KOPT-K1 (cell line): ENCODE measurements around the gene GLB1L2.

Experiments used
- H3K27ac ChIP-seq: fragments of 200-600 bp; sonication (generic); 2 replicates; pipeline ENCODE4 v1.5.1; 2016; ENCODE audit warnings: antibody characterized with exemption, mild to moderate bottlenecking, low read depth, low read length; ENCODE audit not compliant: poor library complexity, severe bottlenecking
- H3K36me3 ChIP-seq: fragments of 200-600 bp; sonication (generic); 2 replicates; pipeline ENCODE4 v1.5.1; 2017; ENCODE audit warnings: antibody characterized with exemption, mild to moderate bottlenecking, low read length, moderate library complexity; ENCODE audit not compliant: insufficient read depth
- H3K9me3 ChIP-seq: fragments of 200-600 bp; sonication (generic); 2 replicates; pipeline ENCODE4 v1.5.1; 2017; ENCODE audit warnings: antibody characterized with exemption, low read length, mild to moderate bottlenecking; ENCODE audit not compliant: insufficient read depth, poor library complexity, severe bottlenecking

GLB1L2 gene

DNA sequence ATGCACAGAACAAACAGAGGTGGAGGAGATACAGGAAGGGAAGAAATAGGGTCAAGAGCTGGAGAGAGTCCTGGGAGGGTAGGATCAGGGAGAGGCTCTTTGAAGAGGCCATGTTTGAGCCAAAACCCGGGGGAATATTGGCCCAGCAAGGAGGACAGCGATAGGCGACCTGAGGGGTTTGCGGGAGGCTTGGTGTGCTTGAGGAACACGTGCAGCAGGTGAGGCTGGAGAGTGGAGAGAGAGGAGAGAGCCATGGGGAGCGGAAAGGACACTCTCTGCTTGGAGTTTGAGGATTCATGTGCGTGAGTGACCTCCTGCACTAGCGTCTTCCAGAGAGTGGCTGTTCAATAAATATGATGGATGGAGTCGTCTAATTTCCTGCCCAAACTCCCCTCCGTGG lies 84.9 kb downstream of the GLB1L2 start:
- H3K27ac ChIP-seq, result no peak overlapping the region
- H3K9me3 ChIP-seq, result no peaks in the 10 kb centered on the region

DNA sequence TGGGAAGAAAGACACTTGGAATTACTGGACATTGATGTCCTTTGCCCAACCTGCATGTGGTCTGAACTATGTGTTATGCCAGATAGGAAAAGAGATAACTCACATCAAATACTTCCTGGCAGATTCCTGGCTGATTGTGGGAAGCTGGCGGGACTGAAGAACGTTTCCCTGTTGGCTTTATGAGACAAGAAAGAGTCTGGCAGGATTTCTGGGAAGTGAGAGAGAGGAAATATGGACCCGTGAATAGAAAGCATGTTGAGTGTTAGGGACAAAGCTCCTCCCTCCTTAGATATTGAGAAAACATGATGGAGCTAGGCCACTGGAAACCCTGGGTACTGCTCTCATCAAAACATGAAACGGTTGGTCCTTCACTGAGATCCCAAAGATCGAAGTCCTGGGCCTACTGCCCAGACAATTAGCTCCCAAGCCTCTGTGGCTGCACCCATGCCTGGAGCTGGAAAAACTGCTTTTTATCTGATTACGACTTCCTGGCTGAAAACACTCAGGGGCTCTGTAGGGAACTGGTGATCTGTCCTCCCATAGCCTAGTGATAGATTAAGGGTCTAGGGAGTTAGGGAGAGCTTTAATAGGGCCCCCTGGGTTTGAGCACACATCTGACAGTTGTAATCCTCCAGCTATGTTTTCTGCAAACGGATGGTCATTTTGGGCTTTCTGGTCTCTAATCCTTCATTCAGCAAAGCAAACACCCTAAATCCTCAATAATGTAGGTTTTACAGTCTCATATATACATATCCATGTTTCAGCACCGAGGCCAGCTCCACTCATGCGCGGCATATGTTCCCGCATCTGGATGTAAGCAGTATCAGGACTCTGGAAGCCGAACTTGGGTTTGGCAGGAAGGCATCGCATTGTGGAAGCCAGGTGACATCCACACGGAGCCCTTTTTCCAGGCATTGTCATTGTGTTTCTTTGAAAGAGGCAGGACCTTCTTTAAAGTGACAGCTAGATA lies 86.4 kb downstream of the GLB1L2 start:
- Histone ChIP-seq H3K9me3 (no peaks in the 10 kb centered on the region), H3K36me3 (no peaks in the 10 kb centered on the region), H3K27ac (no peak overlapping the region)

More for the DNA sequence above, 84.9 kb downstream of the GLB1L2 start:
- no peaks in the 10 kb centered on the region for H3K36me3 ChIP-seq

DNA sequence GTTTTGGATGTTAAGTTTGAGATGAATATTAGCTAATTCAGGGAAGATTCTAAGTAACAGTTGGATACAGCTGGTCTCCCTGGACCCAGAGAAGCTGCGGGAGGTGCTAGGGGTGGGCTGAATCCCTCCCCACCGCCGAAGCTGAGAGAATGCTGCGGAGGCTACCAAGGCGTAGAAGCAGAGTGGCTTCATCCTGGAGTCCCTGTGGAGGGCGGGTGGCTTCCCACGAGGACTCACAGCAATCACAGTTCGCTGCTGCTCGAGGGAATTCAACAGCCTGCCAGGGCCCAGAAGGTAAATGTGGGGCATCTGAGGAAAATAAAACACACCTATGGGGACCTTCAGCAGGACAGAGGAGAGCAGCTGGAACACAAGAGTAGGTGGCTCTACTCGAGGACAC lies 91.3 kb downstream of the GLB1L2 start:
- Histone ChIP-seq H3K36me3 (no peaks in the 10 kb centered on the region), H3K27ac (no peak overlapping the region), H3K9me3 (no peaks in the 10 kb centered on the region)

DNA sequence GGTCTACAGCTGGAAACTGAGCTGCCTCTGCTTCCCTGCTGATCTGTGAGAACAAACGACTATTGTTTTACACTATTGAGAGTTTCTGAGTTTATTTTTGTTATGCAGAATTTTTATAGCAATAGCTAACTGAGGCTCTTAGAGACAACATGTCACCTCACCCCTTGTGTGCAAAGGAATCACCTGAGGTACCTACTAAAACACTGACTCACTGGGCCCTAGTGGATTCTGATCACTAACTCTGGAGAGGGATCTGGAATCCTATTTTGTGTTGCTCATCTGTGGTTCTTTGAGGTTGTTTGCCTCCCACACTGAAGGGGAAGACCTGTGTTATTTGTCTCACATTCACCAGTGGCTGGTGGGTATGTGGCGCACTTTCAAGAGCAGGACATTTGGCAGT lies 93.6 kb downstream of the GLB1L2 start:
- Histone ChIP-seq H3K36me3 (no peaks in the 10 kb centered on the region), H3K27ac (no peak overlapping the region), H3K9me3 (no peaks in the 10 kb centered on the region)
